ENCODE measurements around the gene WDR13. TPM values are rescaled to one million over a fixed set of nuclear protein-coding genes. Genes with fewer than 3 reads are reported as not detected.
A peak's percentile ranks its signal among the peaks of the same experiment; 100 is the strongest.

The WDR13 gene
- total RNA-seq, 1 donor from 2014 or later, result 121 TPM

DNA sequence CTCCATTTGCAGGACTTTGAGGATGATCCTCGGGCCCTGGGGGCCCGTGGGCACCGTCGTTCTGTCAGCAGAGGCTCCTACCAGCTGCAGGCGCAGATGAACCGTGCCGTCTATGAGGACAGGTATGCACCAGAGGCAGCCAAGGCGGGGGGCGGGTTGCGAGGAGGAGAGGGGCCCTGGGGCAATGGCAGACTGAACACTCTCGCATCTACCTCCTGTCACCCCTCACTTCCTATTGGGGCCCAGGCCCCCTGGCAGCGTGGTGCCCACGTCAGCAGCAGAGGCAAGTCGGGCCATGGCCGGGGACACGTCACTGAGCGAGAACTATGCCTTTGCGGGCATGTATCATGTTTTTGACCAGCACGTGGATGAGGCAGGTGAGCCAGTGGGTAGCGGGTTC is 2.0 kb downstream of the WDR13 start:
- DNase-seq (ENCODE audit: low read depth) (no peak), FAIRE-seq (no peak)
- peaks cover 26% of the 10 kb centered on the region for H3K36me3 ChIP-seq (ENCODE audit: control insufficient read depth, insufficient read depth, low read length)
- TF ChIP-seq CTCF (IDR thresholded peaks at IDR 0.05; ENCODE audit: insufficient read depth, low read length, severe bottlenecking), result no peak
- no peak overlapping the region for H3K4me3 ChIP-seq (ENCODE audit: low read depth, low read length)
- no peaks in the 10 kb centered on the region for H3K27me3 ChIP-seq (ENCODE audit: control insufficient read depth, insufficient read depth, low read length)

DNA sequence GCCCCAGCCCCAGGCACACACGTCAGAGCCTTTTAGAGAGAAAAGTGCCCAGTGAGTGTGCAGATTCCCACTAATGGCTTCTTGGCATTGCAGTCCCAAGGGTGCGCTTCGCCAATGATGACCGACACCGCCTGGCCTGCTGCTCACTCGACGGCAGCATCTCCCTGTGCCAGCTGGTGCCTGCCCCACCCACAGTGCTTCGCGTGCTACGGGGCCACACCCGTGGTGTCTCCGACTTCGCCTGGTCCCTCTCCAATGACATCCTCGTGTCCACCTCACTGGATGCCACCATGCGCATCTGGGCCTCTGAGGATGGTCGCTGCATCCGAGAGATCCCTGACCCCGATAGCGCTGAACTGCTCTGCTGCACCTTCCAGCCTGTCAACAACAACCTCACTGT is 2.9 kb downstream of the WDR13 start:
- no peak for TF ChIP-seq CTCF (IDR thresholded peaks at IDR 0.05; ENCODE audit: insufficient read depth, low read length, severe bottlenecking)
- no peak overlapping the region for H3K4me3 ChIP-seq (ENCODE audit: low read depth, low read length)
- H3K27me3 ChIP-seq (ENCODE audit: control insufficient read depth, insufficient read depth, low read length), result no peaks in the 10 kb centered on the region
- no peak for FAIRE-seq
- H3K36me3 ChIP-seq (ENCODE audit: control insufficient read depth, insufficient read depth, low read length), result peaks cover 28% of the 10 kb centered on the region
- DNase-seq (ENCODE audit: low read depth), result no peak

GRCh38 chrX:48601741-48602394 is 4.6 kb downstream of the WDR13 start:
- H3K4me3 ChIP-seq (ENCODE audit: low read depth, low read length), result no peak overlapping the region
- TF ChIP-seq CTCF (IDR thresholded peaks at IDR 0.05; ENCODE audit: insufficient read depth, low read length, severe bottlenecking), result no peak
- FAIRE-seq, result no peak
- H3K36me3 ChIP-seq (ENCODE audit: control insufficient read depth, insufficient read depth, low read length), result peaks cover 28% of the 10 kb centered on the region
- H3K27me3 ChIP-seq (ENCODE audit: control insufficient read depth, insufficient read depth, low read length), result no peaks in the 10 kb centered on the region
- DNase-seq (ENCODE audit: low read depth), result no peak

GRCh38 chrX:48604701-48605100 is 7.4 kb downstream of the WDR13 start:
- TF ChIP-seq CTCF (IDR thresholded peaks at IDR 0.05; ENCODE audit: insufficient read depth, low read length, severe bottlenecking), result no peak
- peaks cover 20% of the 10 kb centered on the region for H3K36me3 ChIP-seq (ENCODE audit: control insufficient read depth, insufficient read depth, low read length)
- no peak for FAIRE-seq
- DNase-seq (ENCODE audit: low read depth), result no peak
- no peaks in the 10 kb centered on the region for H3K27me3 ChIP-seq (ENCODE audit: control insufficient read depth, insufficient read depth, low read length)
- no peak overlapping the region for H3K4me3 ChIP-seq (ENCODE audit: low read depth, low read length)

DNA sequence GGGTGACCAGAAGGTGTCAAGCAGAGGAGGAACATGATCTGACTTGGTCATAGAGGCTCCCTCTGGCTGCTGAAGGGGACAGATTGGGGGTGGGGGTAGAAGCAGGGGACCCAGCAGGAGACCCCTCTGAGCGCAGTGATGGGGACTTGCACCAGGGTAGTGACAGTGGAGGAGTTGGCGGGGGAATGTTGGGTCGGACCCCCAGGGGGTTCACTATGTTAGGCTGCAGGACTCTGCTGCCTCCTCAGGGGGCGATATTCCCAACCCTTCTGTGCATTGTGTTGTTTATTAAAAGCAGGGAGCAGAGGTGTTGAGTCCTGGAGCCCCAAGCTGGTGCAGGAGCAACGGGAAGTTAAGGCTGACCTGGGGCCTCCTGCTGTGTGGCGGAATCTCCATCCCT is 8.8 kb downstream of the WDR13 start:
- H3K36me3 ChIP-seq (ENCODE audit: control insufficient read depth, insufficient read depth, low read length), result peaks cover 15% of the 10 kb centered on the region
- H3K4me3 ChIP-seq (ENCODE audit: low read depth, low read length), result no peak overlapping the region
- TF ChIP-seq CTCF (IDR thresholded peaks at IDR 0.05; ENCODE audit: insufficient read depth, low read length, severe bottlenecking), result peak; percentile 18
- H3K27me3 ChIP-seq (ENCODE audit: control insufficient read depth, insufficient read depth, low read length), result no peaks in the 10 kb centered on the region
- DNase-seq (ENCODE audit: low read depth) (no peak), FAIRE-seq (no peak)

DNA sequence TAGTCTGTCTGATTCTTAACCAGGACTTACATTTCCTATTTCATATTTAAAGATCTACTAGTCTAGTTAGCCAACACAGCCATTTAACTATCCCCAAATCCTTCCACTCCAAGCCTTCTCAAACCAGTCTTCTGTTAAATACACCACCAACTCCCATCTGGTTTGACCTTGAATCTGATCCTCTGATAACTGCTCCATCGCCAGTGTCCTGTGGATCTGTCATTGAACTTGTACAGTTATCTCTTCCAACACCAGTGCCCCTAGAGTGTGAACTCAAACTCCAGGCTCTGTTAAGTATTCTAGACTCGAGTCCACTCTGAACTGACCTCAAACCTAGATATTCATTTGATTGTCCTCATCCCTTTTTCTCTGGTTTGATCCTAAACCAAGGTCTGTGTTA is 14.4 kb downstream of the WDR13 start:
- H3K4me3 ChIP-seq (ENCODE audit: low read depth, low read length), result no peak overlapping the region
- no peak for DNase-seq (ENCODE audit: low read depth)
- no peak for TF ChIP-seq CTCF (IDR thresholded peaks at IDR 0.05; ENCODE audit: insufficient read depth, low read length, severe bottlenecking)
- no peak for FAIRE-seq
- no peaks in the 10 kb centered on the region for H3K27me3 ChIP-seq (ENCODE audit: control insufficient read depth, insufficient read depth, low read length)
- H3K36me3 ChIP-seq (ENCODE audit: control insufficient read depth, insufficient read depth, low read length), result no peaks in the 10 kb centered on the region
